HEK293 (cell line): ENCODE results near the gene BORCS8.
A peak's percentile ranks its signal among the peaks of the same experiment; 100 is the strongest.

ENCODE experiments used
- CTCF ChIA-PET: fragments of 350-600 bp; formaldehyde crosslinking; extraction: SDS; loops from one replicate; lab custom pipeline; 2021; ENCODE audit warnings: antibody characterized with exemption; lab: Yijun Ruan, JAX
- POLR2A ChIA-PET: fragments of 300-600 bp; formaldehyde crosslinking; extraction: SDS; loops from one replicate; lab custom pipeline; 2020; ENCODE audit warnings: antibody characterized with exemption, inconsistent platforms; lab: Yijun Ruan, JAX
- H3K27ac ChIP-seq: fragments of 200-500 bp; sonication (Bioruptor generic); 2 replicates; pipeline ENCODE4 v1.5.1; 2014; ENCODE audit warnings: low read depth, low read length, control low read depth, inconsistent platforms; ENCODE audit errors: extremely low read depth
- H3K36me3 ChIP-seq, 2 experiments: fragments of 200-500 bp in 1 of 2; sonication (Bioruptor generic) in 1 of 2; 1 replicate in 1 of 2; 2 replicates in 1 of 2; pipeline ENCODE4 v1.5.1; 2014 to 2017; ENCODE audit warnings: inconsistent platforms in 2 of 2, low read length in 2 of 2; ENCODE audit not compliant: control insufficient read depth in 2 of 2, insufficient read depth in 1 of 2
- H3K4me1 ChIP-seq: fragments of 200-500 bp; sonication (Bioruptor generic); 2 replicates; pipeline ENCODE4 v1.5.1; 2014; ENCODE audit warnings: mild to moderate bottlenecking, low read length, inconsistent platforms; ENCODE audit not compliant: control insufficient read depth, insufficient read depth
- H3K4me3 ChIP-seq: 2 replicates; pipeline ENCODE4 v1.5.1; 2011; ENCODE audit warnings: low read depth, mild to moderate bottlenecking, control low read depth, low read length, moderate library complexity
- H3K9me3 ChIP-seq: fragments of 200-500 bp; sonication (Bioruptor generic); 2 replicates; pipeline ENCODE4 v1.5.1; 2014; ENCODE audit warnings: low read depth, low read length, inconsistent platforms; ENCODE audit not compliant: control insufficient read depth, insufficient read depth
- GLI2 ChIP-seq: fragments of 450-650 bp; formaldehyde crosslinking; IDR thresholded peaks from 2 replicates; pipeline ENCODE4; 2017; ENCODE audit warnings: missing biosample characterization, missing genetic modification characterization, low read depth, borderline replicate concordance
- GLIS1 ChIP-seq: fragments of 450-650 bp; formaldehyde crosslinking; IDR thresholded peaks from 2 replicates; pipeline ENCODE4 v1.5.1; 2016; ENCODE audit warnings: missing biosample characterization, missing genetic modification characterization
- GLIS2 ChIP-seq: fragments of 450-650 bp; formaldehyde crosslinking; IDR thresholded peaks from 2 replicates; pipeline ENCODE4 v1.5.1; 2016; ENCODE audit warnings: missing biosample characterization, missing genetic modification characterization
- OSR2 ChIP-seq: fragments of 450-650 bp; formaldehyde crosslinking; IDR thresholded peaks from 2 replicates; pipeline ENCODE4 v1.5.1; 2016; ENCODE audit warnings: missing biosample characterization, missing genetic modification characterization
- OVOL3 ChIP-seq: fragments of 450-650 bp; formaldehyde crosslinking; IDR thresholded peaks from 2 replicates; pipeline ENCODE4 v1.5.1; 2016; ENCODE audit warnings: missing biosample characterization, missing genetic modification characterization
- PRDM10 ChIP-seq: fragments of 450-650 bp; formaldehyde crosslinking; IDR thresholded peaks from 2 replicates; pipeline ENCODE4 v1.5.1; 2016; ENCODE audit warnings: missing biosample characterization, missing genetic modification characterization
- YY2 ChIP-seq: fragments of 450-650 bp; formaldehyde crosslinking; IDR thresholded peaks from 2 replicates; pipeline ENCODE4 v1.5.1; 2016; ENCODE audit warnings: missing biosample characterization, missing genetic modification characterization
- ZBTB20 ChIP-seq: fragments of 450-650 bp; formaldehyde crosslinking; IDR thresholded peaks from 2 replicates; pipeline ENCODE4 v1.5.1; 2016; ENCODE audit warnings: missing biosample characterization, missing genetic modification characterization
- ZNF121 ChIP-seq: fragments of 450-650 bp; formaldehyde crosslinking; IDR thresholded peaks from 2 replicates; pipeline ENCODE4 v1.5.1; 2016; ENCODE audit warnings: missing biosample characterization, missing genetic modification characterization
- ZNF223 ChIP-seq: fragments of 450-650 bp; formaldehyde crosslinking; IDR thresholded peaks from 2 replicates; pipeline ENCODE4 v1.5.1; 2016; ENCODE audit warnings: missing biosample characterization, missing genetic modification characterization
- ZNF239 ChIP-seq: fragments of 450-650 bp; formaldehyde crosslinking; IDR thresholded peaks from 2 replicates; pipeline ENCODE4 v1.5.1; 2016; ENCODE audit warnings: missing biosample characterization, missing genetic modification characterization
- ZNF324 ChIP-seq: fragments of 450-650 bp; formaldehyde crosslinking; IDR thresholded peaks from 2 replicates; pipeline ENCODE4 v1.5.1; 2016; ENCODE audit warnings: missing biosample characterization, missing genetic modification characterization
- ZNF580 ChIP-seq: fragments of 450-650 bp; formaldehyde crosslinking; IDR thresholded peaks from 2 replicates; pipeline ENCODE4 v1.5.1; 2016; ENCODE audit warnings: missing biosample characterization, missing genetic modification characterization
- ZNF645 ChIP-seq: fragments of 450-650 bp; formaldehyde crosslinking; IDR thresholded peaks from 2 replicates; pipeline ENCODE4; 2016; ENCODE audit warnings: missing biosample characterization, missing genetic modification characterization
- ZNF830 ChIP-seq: fragments of 450-650 bp; IDR thresholded peaks from 2 replicates; pipeline ENCODE4 v1.5.0; 2018; ENCODE audit warnings: missing biosample characterization, missing genetic modification characterization, low read depth, mild to moderate bottlenecking, moderate library complexity
- TF ChIP-seq, protein P1 (sequence below): fragments of 450-650 bp; formaldehyde crosslinking; IDR thresholded peaks from 2 replicates; pipeline ENCODE4 v1.5.1; 2016; ENCODE audit warnings: missing biosample characterization, missing genetic modification characterization

Gene BORCS8

DNA sequence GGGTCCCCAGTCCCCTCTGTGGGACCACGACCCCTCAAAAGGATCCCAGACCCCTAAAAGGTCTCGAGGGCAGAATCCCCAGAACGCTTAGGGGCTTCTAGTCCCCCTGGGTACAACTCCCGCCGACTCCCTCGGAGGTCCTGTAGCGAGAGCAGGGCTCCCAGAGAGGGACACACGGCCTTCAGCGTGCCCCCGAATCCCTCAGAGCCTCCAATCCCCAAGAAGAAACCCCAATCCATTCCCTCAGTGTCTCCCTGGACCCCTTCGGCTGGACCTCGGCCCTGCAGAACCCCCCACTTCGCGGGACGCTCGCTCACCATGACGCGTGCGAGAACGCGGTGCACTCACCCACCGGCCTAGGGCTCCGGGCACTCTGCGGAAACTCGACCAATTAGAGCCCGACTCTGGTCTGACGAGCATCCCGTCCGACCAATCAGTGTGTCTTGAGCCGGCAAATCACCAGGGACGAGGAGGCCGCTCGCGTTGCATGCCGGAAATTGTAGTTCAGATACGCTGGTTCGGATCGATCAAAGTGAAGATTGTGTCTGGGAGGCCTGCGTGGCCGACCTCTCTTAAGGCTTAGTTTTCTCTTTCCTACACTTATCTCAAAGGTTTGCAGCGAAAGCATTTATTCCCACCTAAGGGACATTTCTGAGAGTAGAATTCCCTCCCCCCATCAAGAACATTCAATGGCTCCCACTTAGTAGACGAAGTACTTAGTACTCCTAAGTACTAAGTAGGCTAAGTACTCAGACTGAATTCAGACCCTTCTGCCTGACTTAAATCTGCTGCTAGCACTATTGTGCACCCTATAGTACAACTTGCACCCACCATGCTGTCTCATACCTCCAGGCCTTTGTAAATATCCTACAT lies 53.6 kb downstream of the BORCS8 start, which contains the start of gene TMEM161A (continued):
- TF ChIP-seq ZNF324 (tag by site-specific recombination) (no peak), YY2 (tag by site-specific recombination) (no peak), GLI2 (tag by site-specific recombination) (no peak), ZNF239 (tag by site-specific recombination) (no peak), ZNF645 (tag by site-specific recombination) (no peak), OVOL3 (tag by site-specific recombination) (no peak), ZNF223 (tag by site-specific recombination) (no peak), OSR2 (tag by site-specific recombination) (no peak), ZNF121 (tag by site-specific recombination) (no peak), PRDM10 (tag by site-specific recombination) (peak; percentile 53; the same call in 1 of the 2 replicates), ZBTB20 (tag by site-specific recombination) (peak; percentile 52; the same call in 1 of the 2 replicates), ZNF580 (tag by site-specific recombination) (no peak)
- TF ChIP-seq, protein P1, sequence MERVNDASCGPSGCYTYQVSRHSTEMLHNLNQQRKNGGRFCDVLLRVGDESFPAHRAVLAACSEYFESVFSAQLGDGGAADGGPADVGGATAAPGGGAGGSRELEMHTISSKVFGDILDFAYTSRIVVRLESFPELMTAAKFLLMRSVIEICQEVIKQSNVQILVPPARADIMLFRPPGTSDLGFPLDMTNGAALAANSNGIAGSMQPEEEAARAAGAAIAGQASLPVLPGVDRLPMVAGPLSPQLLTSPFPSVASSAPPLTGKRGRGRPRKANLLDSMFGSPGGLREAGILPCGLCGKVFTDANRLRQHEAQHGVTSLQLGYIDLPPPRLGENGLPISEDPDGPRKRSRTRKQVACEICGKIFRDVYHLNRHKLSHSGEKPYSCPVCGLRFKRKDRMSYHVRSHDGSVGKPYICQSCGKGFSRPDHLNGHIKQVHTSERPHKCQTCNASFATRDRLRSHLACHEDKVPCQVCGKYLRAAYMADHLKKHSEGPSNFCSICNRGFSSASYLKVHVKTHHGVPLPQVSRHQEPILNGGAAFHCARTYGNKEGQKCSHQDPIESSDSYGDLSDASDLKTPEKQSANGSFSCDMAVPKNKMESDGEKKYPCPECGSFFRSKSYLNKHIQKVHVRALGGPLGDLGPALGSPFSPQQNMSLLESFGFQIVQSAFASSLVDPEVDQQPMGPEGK, result 0 out of 2 replicates have a peak, but pooled peaks have one; percentile 44

- TF ChIP-seq ZNF830 (tag by site-specific recombination), result no peak
- peak; percentile 52 for TF ChIP-seq GLIS2 (tag by site-specific recombination)
- TF ChIP-seq GLIS1 (tag by site-specific recombination), result peak; percentile 31
- peak overlapping the region; percentile 64; the same call in 1 of the 2 replicates for H3K27ac ChIP-seq
- H3K4me3 ChIP-seq, result peak overlapping the region; percentile 55
- no peaks in the 10 kb centered on the region for H3K9me3 ChIP-seq
- CTCF ChIA-PET, result interaction anchor here (0.6 kb wide), 1 partner anchor 184 kb away, joined by 3 read pairs; no protein-coding TSS in a partner anchor
- peaks cover 3% of the 10 kb centered on the region; the same call in 1 of the 2 replicates for H3K4me1 ChIP-seq
- H3K36me3 ChIP-seq, result peaks cover 0 to 16% of the 10 kb centered on the region in 2 experiments; a peak in 2 of 3 replicates
- POLR2A ChIA-PET, result no interaction called here
These were observed 54.3 kb downstream of the BORCS8 start for GRCh38 chr19:19137556-19138108.
